ENCODE results near the gene GPR107.

The GPR107 gene

GRCh38 chr9:130167927-130168326, 114.2 kb downstream of the GPR107 start:
- DNase-seq, result no peak

DNA sequence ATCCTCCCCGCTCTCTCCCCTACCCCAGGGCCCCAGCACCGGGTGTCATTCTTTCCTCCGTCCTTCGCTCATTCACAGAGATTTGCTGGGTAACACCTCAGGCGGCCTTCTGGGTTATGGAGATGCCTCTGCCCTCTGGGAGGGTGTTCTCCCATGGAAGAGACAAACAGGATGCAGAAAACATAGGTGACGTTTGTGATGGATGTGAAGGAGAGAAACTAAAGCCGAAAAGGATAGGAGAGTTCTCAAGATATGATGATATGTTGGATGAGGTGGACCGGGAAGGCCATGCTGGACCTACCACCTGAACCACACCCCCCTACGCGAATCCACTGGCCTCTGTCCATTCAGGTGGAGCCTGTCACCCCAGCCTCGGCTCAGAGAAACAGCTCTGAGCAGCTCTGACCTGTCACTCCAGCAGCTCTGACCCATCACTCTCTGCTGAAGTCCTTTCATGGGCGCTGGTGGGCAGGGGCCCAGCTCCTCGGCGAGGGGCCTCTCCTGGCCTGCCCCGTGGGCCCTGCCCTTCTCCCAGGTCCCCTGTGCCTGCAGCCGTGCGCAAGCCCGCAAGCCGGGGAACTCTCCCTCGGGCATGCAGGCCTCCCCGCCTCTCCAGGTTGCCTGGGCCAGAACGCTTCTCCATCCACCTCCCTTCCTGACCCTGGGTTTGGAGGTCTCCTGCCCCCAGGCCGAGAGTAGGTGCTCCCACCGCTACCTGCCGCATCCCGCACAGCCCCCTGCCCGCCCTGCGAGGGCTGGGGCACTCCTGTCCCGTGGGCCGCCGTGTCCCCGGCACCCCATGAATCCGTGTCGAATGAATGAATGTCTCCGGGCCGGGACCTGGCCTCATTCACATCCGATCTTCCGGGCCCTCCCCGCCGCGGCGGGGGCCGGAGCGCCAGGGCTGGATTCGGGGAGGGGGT, 117.8 kb downstream of the GPR107 start:
- DNase-seq, result no peak

DNA sequence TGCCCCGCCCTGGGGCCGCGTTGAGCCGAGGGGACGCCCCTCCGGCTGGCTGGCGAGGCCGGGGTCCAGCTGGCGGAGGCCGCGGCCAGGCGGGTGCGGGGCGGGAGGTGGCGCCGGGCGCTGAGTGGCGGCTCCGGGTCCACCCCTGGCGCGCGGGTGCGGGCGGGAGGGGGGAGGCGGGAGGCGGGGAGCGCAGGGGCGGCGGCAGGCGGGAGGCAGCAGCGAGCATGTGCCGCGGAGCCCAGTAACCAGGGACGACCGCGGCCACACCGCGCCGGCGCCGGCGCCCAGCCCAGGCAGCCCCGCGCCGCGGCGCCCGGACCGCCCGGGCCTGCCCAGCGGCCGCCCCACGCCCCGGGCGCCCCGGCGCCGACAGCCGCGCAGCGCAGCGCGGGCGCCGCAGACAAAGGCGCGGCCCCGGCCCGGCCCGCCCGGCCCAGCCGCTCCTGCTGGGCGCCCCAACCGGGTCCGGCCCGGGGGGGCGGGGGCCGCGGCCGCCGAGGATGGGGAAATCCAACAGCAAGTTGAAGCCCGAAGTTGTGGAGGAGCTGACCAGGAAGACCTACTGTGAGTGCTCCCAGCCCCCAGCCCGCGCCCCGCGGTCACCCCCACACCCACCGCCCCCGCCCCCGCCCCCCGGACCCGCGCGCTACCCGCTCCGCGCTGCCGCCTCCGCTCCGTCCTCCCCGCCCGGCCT, 118.6 kb downstream of the GPR107 start, which contains the start of gene NCS1:
Gene NCS1, plus strand, starts transcription at position 244 of the 697 bp plus-strand sequence. Its CDS starts 260 bp downstream, at position 504.
- peak; percentile 78 for DNase-seq

DNA sequence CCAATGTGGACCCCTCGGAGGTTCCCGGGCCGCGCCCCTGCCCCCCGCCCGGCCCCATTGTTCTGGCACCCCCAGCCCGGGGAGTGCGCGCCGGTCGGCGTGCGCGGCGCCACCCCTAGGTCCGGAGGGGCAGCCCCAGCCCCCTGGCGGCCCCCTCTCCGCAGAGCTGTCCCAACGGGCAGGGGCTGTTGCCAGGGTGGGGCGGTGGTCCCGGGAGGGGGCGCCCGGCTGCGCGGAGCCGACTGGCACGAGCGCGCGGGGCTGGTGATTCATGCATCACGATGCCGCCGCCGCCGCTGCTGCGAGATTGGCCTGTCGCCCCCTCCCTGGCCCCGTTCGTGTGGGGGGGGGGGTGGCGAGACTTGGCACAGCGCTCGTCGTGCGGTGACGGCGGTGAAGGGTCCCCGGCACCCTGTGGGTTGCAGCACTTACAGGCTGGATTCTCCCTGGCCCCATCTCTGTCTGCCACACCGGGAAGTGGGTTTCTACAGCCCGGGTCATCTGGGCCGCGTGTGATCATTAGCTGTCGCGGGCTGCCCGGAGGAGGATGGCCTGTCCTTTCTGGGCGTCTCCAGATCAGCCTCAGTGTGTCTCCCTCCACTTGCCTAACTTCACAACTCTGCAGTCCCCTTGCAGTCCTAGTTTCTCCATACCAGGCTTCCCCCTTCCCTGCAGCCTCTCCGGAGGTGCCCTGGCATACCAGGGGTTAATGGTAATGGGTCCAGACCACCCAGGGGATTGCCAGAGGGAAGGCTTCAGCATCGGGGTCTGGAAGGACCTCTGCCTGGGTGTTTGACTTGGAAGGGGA, 119.4 kb downstream of the GPR107 start:
- peak; percentile 41 for DNase-seq

DNA sequence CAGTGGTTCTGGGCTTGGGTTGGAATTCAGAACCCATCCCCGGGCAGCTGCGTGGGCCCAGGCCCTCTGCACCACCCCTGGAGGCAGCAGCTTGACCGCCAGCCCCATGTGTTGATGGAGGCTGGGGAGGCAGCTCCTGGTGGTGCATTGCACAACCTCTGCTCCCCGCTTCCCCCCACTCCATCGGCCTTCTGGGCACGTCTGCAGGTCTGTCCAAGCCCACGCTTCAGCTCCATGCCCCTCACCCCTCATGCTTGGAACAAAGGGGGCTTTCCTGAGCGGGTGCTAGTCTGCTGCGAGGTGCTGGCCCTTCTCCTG, 119.9 kb downstream of the GPR107 start:
- DNase-seq, result no peak

- DNase-seq, result no peak
Measured at GRCh38 chr9:130174025-130174424, 120.3 kb downstream of the GPR107 start.

DNA sequence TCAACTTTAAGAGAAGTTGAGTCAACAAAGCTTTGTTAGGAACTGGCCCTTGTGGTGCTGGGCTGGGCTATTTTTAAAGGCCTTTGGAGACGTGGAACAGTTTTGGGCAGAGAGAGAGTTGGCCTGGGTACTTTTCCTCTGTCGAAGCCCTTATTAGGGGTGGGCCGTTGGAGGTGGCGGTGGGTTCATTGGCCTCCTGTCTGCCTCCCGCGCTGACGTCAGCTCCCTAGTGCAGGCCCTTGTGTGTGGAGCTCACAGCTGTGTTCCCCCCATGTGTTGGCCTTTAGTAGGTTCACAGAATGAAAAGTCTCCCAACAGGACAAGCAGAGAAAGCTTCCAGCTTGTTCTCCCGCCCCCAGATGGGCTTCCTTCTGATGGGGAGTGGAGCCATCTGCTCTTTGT, 121.2 kb downstream of the GPR107 start:
- DNase-seq, result no peak

DNA sequence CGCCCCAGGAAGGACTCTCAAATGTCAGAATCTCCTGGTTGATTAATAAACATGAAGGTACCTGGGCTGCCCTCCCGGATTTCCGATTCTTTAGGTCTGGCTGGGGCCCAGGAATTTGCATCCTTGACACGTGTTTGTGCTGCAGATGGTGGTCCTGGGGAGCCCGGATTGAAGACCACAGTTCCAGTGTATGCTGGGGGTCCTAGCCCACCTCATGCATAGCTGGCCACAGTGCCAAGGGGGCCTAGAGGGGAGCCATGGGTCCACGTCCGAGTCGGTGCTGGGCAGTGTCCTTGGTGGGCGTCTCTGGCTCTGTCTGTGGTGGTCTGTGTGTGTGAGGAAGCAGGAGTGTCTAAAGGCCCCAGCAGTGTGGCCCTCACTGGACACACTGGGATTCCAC, 121.6 kb downstream of the GPR107 start:
- DNase-seq, result no peak

DNA sequence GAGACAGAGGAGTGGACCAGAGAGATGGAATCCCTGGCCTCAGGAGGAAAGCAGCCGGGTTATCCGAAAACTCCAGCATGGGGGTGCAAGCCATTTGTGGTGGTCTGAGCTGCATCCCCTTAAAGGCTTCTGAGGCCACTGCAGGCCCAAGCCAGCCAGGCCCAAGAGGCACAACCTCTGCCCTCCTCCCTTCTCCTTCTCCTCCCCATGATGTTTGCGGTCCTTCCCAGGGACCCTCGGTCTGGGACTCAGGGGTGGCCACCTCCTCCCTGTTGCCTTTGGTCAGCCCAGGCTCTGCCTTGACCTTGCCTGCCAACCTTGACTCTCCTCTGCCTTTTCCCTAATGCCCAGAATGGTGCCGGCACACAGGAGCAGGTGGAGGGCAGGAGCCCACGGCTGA, 123.1 kb downstream of the GPR107 start:
- DNase-seq, result no peak

GRCh38 chr9:130177898-130178805, 124.4 kb downstream of the GPR107 start:
- peak; percentile 46 for DNase-seq

DNA sequence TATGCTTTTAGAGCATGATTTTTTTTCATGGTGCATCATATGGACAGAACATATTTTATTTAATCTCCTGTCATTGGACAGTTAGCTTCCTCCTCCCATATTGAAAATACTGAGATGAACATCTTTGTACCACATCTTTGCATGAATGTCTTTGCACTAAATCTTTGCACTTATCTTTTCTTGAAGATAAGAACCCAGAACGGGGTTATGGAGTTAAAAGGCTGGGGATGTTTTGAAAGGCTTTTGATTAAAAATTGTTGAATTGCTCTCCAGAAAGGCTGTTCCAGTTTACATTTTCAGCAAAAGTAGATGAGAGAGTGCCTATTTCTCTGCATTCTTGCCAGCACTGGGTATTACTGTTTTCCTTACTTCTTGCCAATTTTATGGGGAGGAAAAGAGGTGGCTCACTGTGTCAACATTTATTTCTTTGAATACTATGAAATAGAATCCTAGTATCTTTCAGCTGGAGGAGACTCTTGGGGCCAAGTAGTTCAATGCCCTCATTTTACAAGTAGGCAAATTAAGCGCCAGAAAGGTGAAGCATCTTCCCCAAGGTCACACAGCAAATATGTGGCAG, 125.7 kb downstream of the GPR107 start:
- DNase-seq, result no peak

DNA sequence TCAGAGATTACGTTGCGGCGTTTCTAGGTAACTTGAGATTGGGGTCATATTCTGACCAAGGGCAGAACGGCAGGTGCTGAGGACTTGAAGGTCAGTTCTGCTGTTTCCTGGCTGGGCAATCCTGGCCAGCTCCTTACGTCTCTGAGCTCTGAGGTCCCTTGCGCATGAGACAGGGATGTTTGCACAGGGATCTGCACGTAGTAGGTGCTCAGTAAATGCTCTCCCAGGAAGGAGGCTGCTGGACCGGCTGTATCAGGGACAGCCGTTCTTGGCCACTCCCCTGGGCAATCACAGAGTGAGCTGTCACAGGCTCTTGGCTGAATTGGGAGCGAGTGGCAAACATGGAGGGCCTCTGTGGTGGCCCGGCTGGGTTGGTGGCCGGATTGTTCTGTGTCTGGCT, 126.8 kb downstream of the GPR107 start:
- no peak for DNase-seq

DNA sequence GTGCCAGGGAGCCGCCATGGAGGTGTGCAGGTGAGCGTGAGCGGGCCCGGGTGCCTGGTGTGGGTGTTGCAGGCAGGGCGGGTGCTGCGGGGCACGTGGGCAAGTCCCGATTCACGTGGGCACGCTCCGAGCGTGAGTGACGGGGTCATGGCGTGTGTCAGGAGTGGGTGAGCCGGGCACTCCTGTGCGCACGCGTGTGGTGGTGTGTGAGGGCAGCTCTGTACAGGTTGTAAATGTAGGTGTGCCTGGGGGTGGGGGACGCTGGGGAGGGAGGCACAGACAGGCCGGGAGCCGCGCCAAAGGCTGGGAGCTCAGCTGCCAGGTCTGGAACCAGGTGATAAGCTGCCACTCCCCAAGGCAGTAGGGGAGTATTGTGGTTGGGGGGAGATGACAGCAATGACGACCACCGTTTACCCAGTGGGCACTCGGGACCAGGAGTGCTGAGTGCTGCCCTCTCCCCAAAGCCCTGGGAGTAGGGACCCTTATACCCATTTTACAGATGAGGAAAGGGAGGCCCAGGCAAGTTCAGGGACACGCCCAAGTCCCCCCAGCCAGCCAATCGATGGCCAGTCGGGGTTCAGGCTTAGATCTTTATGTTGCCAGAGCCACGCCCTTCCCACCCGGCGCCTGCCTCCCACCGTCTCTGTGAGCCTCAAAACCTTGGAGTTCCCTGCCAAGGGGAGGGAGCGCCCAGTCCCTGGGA, 128.1 kb downstream of the GPR107 start:
- no peak for DNase-seq

- DNase-seq, result no peak
Measured at GRCh38 chr9:130182381-130182909, 128.7 kb downstream of the GPR107 start.

DNA sequence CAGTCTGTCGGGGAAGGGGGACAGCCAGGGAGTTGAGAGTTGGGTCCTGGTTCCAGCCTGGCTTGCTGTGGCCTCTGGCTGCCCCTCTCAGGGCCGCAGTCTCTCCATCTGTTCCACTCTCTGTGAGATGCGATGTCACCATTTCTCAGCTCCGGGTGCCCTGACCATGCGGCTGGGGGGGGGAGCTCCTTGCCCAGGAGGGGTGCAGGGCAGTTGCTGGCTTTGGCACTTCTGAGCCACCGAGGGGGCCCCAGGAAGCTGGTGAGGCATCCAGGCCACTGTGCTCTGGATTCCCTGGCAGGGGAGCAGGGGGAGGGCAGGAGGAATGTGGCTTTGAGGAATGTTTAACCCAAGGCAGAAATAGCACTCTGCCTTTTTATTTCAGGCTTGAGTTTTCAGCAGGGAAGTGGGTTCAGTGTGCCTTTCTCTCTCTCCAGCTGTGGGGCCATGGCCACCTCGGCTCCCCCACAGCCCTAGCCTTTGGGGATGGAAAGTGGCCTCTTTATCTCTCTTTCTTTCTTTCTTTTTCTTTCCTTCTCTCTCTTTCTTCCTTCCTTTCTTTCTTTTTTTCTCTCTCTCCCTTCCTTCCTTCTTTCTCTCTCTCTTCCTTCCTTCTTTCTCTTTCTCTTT, 129.5 kb downstream of the GPR107 start:
- peak; percentile 90 for DNase-seq

DNA sequence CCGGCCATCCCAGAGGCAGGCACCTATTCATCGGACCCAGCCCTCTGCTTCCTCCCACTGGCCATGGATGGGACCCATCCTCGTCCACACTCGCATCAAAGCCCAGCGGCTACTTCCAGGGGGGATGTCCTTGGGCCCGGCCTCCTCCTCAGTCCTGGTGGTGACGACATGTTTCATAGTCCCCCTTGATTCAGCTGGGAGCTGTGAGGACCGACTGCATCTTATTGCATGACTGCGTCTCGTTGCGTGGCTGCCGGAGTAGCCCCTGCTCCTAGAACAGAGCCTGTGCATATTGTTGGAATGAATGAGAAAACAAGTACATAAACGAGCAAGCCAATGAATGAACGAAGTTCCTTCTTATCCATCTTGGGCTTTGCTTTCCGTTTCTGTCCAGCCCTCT, 131.3 kb downstream of the GPR107 start:
- DNase-seq, result no peak

DNA sequence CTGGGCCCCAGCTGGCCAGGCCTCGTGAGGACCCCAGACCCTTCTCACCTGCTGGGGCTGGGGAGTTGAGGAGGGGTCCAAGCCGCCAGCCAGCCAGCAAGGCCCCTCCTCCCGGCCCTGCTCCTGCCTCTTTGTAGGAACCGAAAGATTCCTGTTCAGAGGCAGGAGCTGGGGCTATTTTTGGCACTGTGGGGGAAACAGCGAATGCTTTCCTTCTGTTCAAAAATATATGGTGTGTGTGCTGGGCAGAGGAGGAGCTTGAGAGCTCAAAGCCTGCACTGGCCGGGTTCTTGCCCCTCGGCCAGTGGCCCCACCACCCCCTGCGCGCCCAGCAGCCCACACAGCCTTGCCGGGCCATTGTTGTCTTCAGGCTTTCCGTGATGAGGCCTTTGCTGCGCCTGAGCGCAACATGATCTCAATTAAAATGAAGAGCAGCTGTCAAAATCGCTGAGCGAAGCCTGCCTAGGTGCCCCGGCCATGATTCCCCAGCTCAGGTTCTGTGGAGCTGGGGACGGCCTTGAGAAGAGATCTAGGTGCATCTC, 131.9 kb downstream of the GPR107 start:
- peak; percentile 70 for DNase-seq

DNA sequence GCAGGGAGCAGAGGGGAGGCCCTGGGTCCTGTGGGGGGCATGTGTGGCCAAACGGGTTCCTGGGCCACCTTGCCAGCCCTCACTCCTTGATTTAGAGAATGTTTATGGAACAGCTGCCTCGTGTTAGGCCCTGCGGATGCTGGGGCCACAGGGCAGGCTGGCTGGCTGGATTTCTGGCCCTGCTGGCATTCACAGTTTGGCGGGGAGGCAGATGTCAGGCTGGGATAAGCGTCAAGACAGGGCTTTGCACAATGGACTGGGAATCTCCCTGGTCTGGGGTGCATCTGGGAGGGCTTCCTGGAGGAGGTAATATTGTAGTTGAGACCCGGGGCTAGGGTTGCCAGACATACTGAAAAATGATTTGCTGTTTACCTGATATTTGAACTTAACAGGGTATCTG, 132.3 kb downstream of the GPR107 start:
- no peak for DNase-seq

DNA sequence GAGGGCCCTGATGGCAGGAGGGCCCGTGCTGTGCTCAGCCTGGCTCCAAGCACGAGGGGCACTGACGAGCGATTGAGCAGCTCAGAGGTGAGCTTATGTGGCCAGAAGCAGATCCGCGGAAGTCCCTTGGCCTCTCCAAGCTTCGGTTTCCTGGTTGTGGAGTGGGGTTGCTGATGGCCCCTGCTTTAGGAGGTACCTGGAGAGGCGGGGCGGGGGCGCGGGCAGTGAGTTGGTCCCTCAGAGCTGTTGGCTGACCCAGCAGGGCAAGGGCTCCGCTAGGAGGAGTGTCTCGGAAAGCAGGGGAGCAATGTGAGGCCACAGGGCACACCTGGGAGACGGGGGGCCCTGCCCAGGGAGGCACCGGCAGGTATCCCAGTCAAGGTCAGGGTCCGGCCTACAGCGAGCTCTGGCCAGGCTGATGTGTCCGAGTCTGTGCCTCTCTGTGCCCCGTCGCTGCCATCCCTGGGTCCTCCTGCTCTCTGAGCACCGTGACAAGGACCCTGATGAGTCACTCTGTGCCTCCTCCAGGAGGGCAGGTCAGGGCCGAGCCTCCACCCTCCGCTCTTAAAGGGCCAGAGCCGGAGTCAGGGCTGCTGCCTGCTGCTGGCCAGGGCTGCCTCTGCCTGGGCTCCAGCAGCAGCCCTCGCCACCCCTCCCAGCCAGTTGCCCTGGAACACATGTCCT, 133.3 kb downstream of the GPR107 start:
- peak; percentile 64 for DNase-seq

- DNase-seq, result no peak
Measured at GRCh38 chr9:130187523-130187846, 133.8 kb downstream of the GPR107 start.
